Endothelial cell of umbilical vein (primary cell): ENCODE data around the gene MAG. TPM values are rescaled to one million over a fixed set of nuclear protein-coding genes. Genes with fewer than 3 reads are reported as not detected.

Experiments used
- BruUV-seq: library from RNA; stranded (reverse); fragments of 400-500 nt; replicated peaks from 2 replicates; lab custom pipeline; 2021; lab: Mats Ljungman, UMichigan
- CTCF ChIA-PET: fragments of 300-600, 350-600 bp; sonication (Branson Sonifier 250); formaldehyde crosslinking; loops from one replicate; lab custom pipeline; 2021; ENCODE audit warnings: antibody characterized with exemption, inconsistent platforms; lab: Charles Lee
- POLR2A ChIA-PET: fragments of 300-600, 350-600 bp; sonication (Branson Sonifier 250); formaldehyde crosslinking; loops from one replicate; lab custom pipeline; 2021; ENCODE audit warnings: antibody characterized with exemption, inconsistent platforms; lab: Charles Lee
- DNase-seq: peaks from one replicate; pipeline ENCODE4 v3.0.0-alpha.2; 2011; ENCODE audit warnings: low read depth, low spot score
- FAIRE-seq: peaks from 2 replicates; lab custom pipeline; 2011; peaks lifted over from hg19 to GRCh38; lab: Jason Lieb, UNC
- H2AFZ ChIP-seq: 2 replicates; pipeline ENCODE4 v1.6.0; 2012; ENCODE audit warnings: low read depth, low read length, control low read depth, inconsistent platforms
- H3K27ac ChIP-seq: 2 replicates; pipeline ENCODE4 v1.5.1; 2011; ENCODE audit warnings: low read depth, mild to moderate bottlenecking, control low read depth, low read length, moderate library complexity; ENCODE audit not compliant: insufficient read depth
- H3K27me3 ChIP-seq, 2 experiments: 2 replicates each; pipeline versions ENCODE4 v1.6.0 to v1.6.1; 2011; ENCODE audit warnings: low read length in 2 of 2, mixed read lengths in 1 of 2; ENCODE audit not compliant: control insufficient read depth in 2 of 2, insufficient read depth in 2 of 2
- H3K36me3 ChIP-seq, 2 experiments: 2 replicates in 1 of 2; 3 replicates in 1 of 2; pipeline ENCODE4 v1.5.1; 2011; ENCODE audit warnings: low read length in 2 of 2, mild to moderate bottlenecking in 1 of 2, moderate library complexity in 1 of 2; ENCODE audit not compliant: control insufficient read depth in 2 of 2, insufficient read depth in 2 of 2; ENCODE audit errors: extremely low read depth in 1 of 2
- H3K4me1 ChIP-seq: 3 replicates; pipeline ENCODE4 v1.5.1; 2011; ENCODE audit warnings: mild to moderate bottlenecking, low read length; ENCODE audit not compliant: control insufficient read depth, insufficient read depth; ENCODE audit errors: extremely low read depth
- H3K4me2 ChIP-seq: 2 replicates; pipeline ENCODE4 v1.6.1; 2011; ENCODE audit warnings: low read length, control low read depth, mixed read lengths; ENCODE audit not compliant: insufficient read depth
- H3K4me3 ChIP-seq, 3 experiments: fragments of 200-600 bp in 1 of 3; sonication (generic), shearing (Covaris generic) in 1 of 3; replicated peaks in 1 of 3; 2 replicates each; pipeline ENCODE4 v1.5.1; 2011 to 2016; ENCODE audit warnings: control low read depth in 3 of 3, low read length in 3 of 3, mild to moderate bottlenecking in 2 of 3, inconsistent platforms in 1 of 3, low read depth in 1 of 3, moderate library complexity in 1 of 3; ENCODE audit not compliant: insufficient read depth in 1 of 3
- H3K79me2 ChIP-seq: 2 replicates; pipeline ENCODE4 v1.6.0; 2012; ENCODE audit warnings: low read length, inconsistent platforms; ENCODE audit not compliant: control insufficient read depth, insufficient read depth
- H3K9ac ChIP-seq: replicated peaks from 2 replicates; pipeline ENCODE3; 2011; ENCODE audit warnings: low read length, control low read depth; ENCODE audit not compliant: insufficient read depth; ENCODE audit errors: extremely low read depth
- H3K9me1 ChIP-seq: replicated peaks from 3 replicates; pipeline ENCODE4 v1.6.0; 2011; ENCODE audit warnings: mild to moderate bottlenecking, low read length; ENCODE audit not compliant: control insufficient read depth, insufficient read depth; ENCODE audit errors: extremely low read depth
- H3K9me3 ChIP-seq: replicated peaks from 2 replicates; pipeline ENCODE4 v1.5.1; 2012; ENCODE audit warnings: low read length, inconsistent platforms; ENCODE audit not compliant: control insufficient read depth, insufficient read depth
- H4K20me1 ChIP-seq: replicated peaks from 2 replicates; pipeline ENCODE3; 2011; ENCODE audit warnings: mild to moderate bottlenecking, low read length; ENCODE audit not compliant: control insufficient read depth, insufficient read depth; ENCODE audit errors: extremely low read depth
- CTCF ChIP-seq, 2 donors: IDR thresholded peaks; 1 replicate in 1 of 2; 2 replicates in 1 of 2; pipeline ENCODE4 v1.5.1; 2011; ENCODE audit warnings: low read length in 2 of 2, mild to moderate bottlenecking in 2 of 2, moderate library complexity in 2 of 2, control low read depth in 1 of 2, inconsistent platforms in 1 of 2, low read depth in 1 of 2; ENCODE audit not compliant: insufficient read depth in 1 of 2; ENCODE audit errors: extremely low read depth in 1 of 2
- EZH2 ChIP-seq: IDR thresholded peaks from 2 replicates; pipeline ENCODE4 v1.6.1; 2012; ENCODE audit warnings: borderline replicate concordance, low read depth, mild to moderate bottlenecking, moderate library complexity, low read length, inconsistent platforms; ENCODE audit not compliant: severe bottlenecking
- FOS ChIP-seq: IDR thresholded peaks from 2 replicates; pipeline ENCODE4 v1.6.1; 2011; ENCODE audit warnings: mild to moderate bottlenecking, low read length, moderate library complexity, borderline replicate concordance; ENCODE audit not compliant: insufficient read depth
- GATA2 ChIP-seq: IDR thresholded peaks from 2 replicates; pipeline ENCODE4 v1.7.0; 2011; ENCODE audit warnings: low read depth, mild to moderate bottlenecking, moderate library complexity, mixed read lengths, low read length; ENCODE audit not compliant: insufficient read length, insufficient read depth
- MAX ChIP-seq: IDR thresholded peaks from 2 replicates; pipeline ENCODE4 v1.6.1; 2011; ENCODE audit not compliant: insufficient read depth, insufficient read length
- POLR2A ChIP-seq: IDR thresholded peaks from 2 replicates; pipeline ENCODE4 v1.6.1; 2012; ENCODE audit warnings: low read depth, mild to moderate bottlenecking, control low read depth, low read length
- POLR2AphosphoS5 ChIP-seq: IDR thresholded peaks from 2 replicates; pipeline ENCODE4 v1.6.1; 2012; ENCODE audit warnings: low read depth, mild to moderate bottlenecking, control low read depth, low read length, moderate library complexity; ENCODE audit not compliant: insufficient read depth
- dilution Hi-C: fragments of 300-500 bp; cut with MboI; formaldehyde crosslinking; loops from one replicate; pipeline ENCODE4 v1.15.0; 2019; ENCODE audit warnings: low sequenced_read_pairs; ENCODE audit not compliant: extremely low pct_ligation_motif_present
- intact Hi-C: fragments of 100-400 bp; cut with micrococcal nuclease; formaldehyde crosslinking; loops from one replicate; pipeline ENCODE4 v1.10.0; 2022
- polyA plus RNA-seq, 4 experiments: library from polyadenylated mRNA; depleted of rRNA in 3 of 4; stranded (reverse) in 3 of 4; unstranded in 1 of 4; fragments of >200 nt; gene quantifications; 2 replicates each; pipeline versions ENCODE4 v1.2.1 to v1.2.3, GENCODE V29; 2011 to 2012; ENCODE audit warnings: missing spikeins in 1 of 4
- total RNA-seq: library from RNA; stranded (reverse); gene quantifications from 2 replicates; pipeline ENCODE4 v1.2.3, GENCODE V29; 2021

MAG gene
- total and polyA plus RNA-seq, 2 donors (not counting 3 experiments of a cell fraction or from before 2014, with no cell fraction given), result not detected

- Histone ChIP-seq H3K36me3 (no peaks in the 10 kb centered on the region), H3K4me2 (no peak overlapping the region), H2AFZ (no peak overlapping the region), H3K27ac (no peak overlapping the region), H3K9ac (no peak overlapping the region), H3K4me3 (no peak overlapping the region), H3K9me1 (no peaks in the 10 kb centered on the region), H3K27me3 (no peaks in the 10 kb centered on the region), H3K9me3 (no peaks in the 10 kb centered on the region), H3K4me1 (no peaks in the 10 kb centered on the region), H4K20me1 (no peaks in the 10 kb centered on the region), H3K79me2 (no peaks in the 10 kb centered on the region)
- no TSS peak for BruUV-seq
- intact Hi-C loops (no loop called here), dilution Hi-C loops (no loop called here)
- DNase-seq, result no peak
- ChIA-PET POLR2A (no interaction called here), CTCF (no interaction called here)
- TF ChIP-seq MAX (no peak), EZH2 (no peak), CTCF (IDR thresholded peaks at IDR 0.05; ENCODE audit: extremely low read depth in 1 of 2, insufficient read depth in 1 of 2, low read depth in 1 of 2, low read length in 2 of 2) (no peak), POLR2AphosphoS5 (no peak), FOS (no peak), POLR2A (no peak), GATA2 (no peak)
- no peak for FAIRE-seq
Measured at GRCh38 chr19:35296644-35297514, 4.9 kb downstream of the MAG start.
